Neuron (in vitro differentiated cells): ENCODE measurements around the gene GUCA1A.

ENCODE experiments used
- H2AFZ ChIP-seq: one replicate; pipeline ENCODE4 v1.6.1; 2013; ENCODE audit warnings: low read depth, mild to moderate bottlenecking, inconsistent platforms, low read length, moderate library complexity
- H3K27me3 ChIP-seq: one replicate; pipeline ENCODE4 v1.6.1; 2013; ENCODE audit warnings: low read length; ENCODE audit not compliant: insufficient read depth
- H3K36me3 ChIP-seq: one replicate; pipeline ENCODE4 v1.6.1; 2013; ENCODE audit warnings: low read length; ENCODE audit not compliant: insufficient read depth
- H3K4me1 ChIP-seq: one replicate; pipeline ENCODE4 v1.6.1; 2013; ENCODE audit warnings: low read length; ENCODE audit not compliant: insufficient read depth
- H3K4me3 ChIP-seq: 2 replicates; pipeline ENCODE4 v1.5.1; 2013; ENCODE audit warnings: mild to moderate bottlenecking, low read length, moderate library complexity
- H3K9me3 ChIP-seq: one replicate; pipeline ENCODE4 v1.6.1; 2013; ENCODE audit warnings: low read length

The GUCA1A gene

GRCh38 chr6:42173101-42173500 is at the start of gene GUCA1A:
GUCA1A (plus strand) TSS chr6:42173364; CDS start chr6:42173614, 250 bp downstream.
- Histone ChIP-seq H3K4me1 (no peaks in the 10 kb centered on the region), H3K27me3 (no peaks in the 10 kb centered on the region), H2AFZ (no peak within 1 kb of the TSS), H3K36me3 (no peaks in the 10 kb centered on the region), H3K4me3 (no peak within 1 kb of the TSS), H3K9me3 (no peaks in the 10 kb centered on the region)

- Histone ChIP-seq H3K4me3 (no peak overlapping the region), H3K9me3 (no peaks in the 10 kb centered on the region), H3K27me3 (peaks cover 4% of the 10 kb centered on the region), H3K36me3 (no peaks in the 10 kb centered on the region), H3K4me1 (no peaks in the 10 kb centered on the region), H2AFZ (no peak overlapping the region)
These were observed 49.6 kb upstream of the GUCA1A start for GRCh38 chr6:42123379-42124103.

- no peaks in the 10 kb centered on the region for H3K4me1 ChIP-seq
- H3K36me3 ChIP-seq: no peaks in the 10 kb centered on the region
- no peak overlapping the region for H3K4me3 ChIP-seq
- H3K9me3 ChIP-seq: no peaks in the 10 kb centered on the region
- no peak overlapping the region for H2AFZ ChIP-seq
- H3K27me3 ChIP-seq: peaks cover 4% of the 10 kb centered on the region
These were observed 48.8 kb upstream of the GUCA1A start for GRCh38 chr6:42124223-42124836.

- H3K4me3 ChIP-seq: no peak overlapping the region
- H3K9me3 ChIP-seq: no peaks in the 10 kb centered on the region
- peaks cover 4% of the 10 kb centered on the region for H3K27me3 ChIP-seq
- H3K36me3 ChIP-seq: no peaks in the 10 kb centered on the region
- H3K4me1 ChIP-seq: no peaks in the 10 kb centered on the region
- H2AFZ ChIP-seq: no peak overlapping the region
These were observed 47.9 kb upstream of the GUCA1A start for GRCh38 chr6:42125231-42125630.

DNA sequence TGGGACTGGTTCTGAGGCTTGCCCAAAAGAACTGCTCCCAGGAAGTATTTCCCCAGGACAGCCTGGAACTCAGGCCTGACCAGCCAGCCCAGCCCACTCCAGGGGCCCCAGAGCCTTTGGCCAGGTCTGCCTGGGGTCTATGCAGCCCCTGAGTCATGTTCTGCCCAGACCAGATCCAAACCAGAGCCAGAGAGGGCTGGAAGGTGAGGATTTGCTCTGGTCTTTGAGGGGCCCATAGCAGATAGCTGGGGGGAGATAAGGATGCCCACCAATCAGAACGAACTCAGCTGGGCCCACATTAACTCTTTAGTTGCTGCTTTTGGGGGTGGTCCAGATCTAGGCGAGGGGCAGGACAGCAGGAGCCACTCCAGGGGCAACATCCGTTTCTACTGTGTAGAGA is 47.5 kb upstream of the GUCA1A start:
- Histone ChIP-seq H3K9me3 (no peaks in the 10 kb centered on the region), H3K4me1 (no peaks in the 10 kb centered on the region), H2AFZ (no peak overlapping the region)

DNA sequence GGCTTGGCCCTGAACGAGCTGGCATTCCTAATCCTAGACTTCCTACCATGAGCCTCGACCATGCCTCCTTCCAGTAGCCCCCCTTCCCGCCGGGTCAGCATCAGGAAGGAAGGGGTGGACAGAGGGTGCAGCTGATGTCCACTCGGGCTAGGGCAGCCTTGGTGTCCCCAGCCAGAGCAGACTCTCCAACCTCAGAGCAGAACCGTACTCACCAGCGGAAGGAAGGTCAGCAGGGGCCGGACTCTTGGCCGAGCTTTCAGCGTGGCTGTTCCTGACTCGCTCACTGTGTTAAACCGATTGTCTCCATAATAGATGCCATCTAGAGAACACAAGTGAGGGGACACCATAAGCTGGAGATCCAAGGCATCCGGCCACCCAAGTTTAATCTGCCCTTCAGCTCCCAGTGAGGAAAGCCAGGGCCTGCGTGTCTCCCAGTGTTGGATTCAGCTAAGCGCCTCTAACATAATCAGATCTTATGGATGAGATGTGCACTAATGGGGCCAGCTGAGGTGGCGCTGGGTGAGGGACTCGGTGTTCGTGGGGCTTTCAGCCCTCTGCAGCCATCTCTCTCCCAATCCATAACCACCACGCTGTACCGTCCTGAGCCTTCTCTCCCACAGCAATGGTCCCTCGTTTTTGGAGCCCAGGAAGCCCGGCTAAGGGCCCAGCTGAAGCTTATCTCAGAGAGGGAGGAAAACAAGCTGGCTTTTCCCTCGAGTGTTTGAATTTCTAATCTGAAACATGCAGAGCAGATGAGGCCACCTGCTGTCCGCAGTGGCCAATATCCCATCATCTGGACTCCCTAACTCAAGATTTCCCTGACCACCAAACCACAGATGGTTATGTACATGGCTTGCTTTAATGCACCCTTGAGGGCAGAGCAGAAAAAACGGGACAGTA is 44.5 kb upstream of the GUCA1A start:
- H3K9me3 ChIP-seq: no peaks in the 10 kb centered on the region
- no peaks in the 10 kb centered on the region for H3K4me1 ChIP-seq
- peaks cover 4% of the 10 kb centered on the region for H3K27me3 ChIP-seq
- H2AFZ ChIP-seq: no peak overlapping the region
- H3K36me3 ChIP-seq: no peaks in the 10 kb centered on the region
- no peak overlapping the region for H3K4me3 ChIP-seq

More for the DNA sequence above, 47.5 kb upstream of the GUCA1A start:
- H3K4me3 ChIP-seq: no peak overlapping the region
- peaks cover 4% of the 10 kb centered on the region for H3K27me3 ChIP-seq
- H3K36me3 ChIP-seq: no peaks in the 10 kb centered on the region

- Histone ChIP-seq H3K4me1 (no peaks in the 10 kb centered on the region), H3K9me3 (no peaks in the 10 kb centered on the region), H3K27me3 (peaks cover under 1% of the 10 kb centered on the region), H2AFZ (no peak overlapping the region), H3K36me3 (no peaks in the 10 kb centered on the region), H3K4me3 (no peak overlapping the region)
These were observed 43.8 kb upstream of the GUCA1A start for GRCh38 chr6:42129360-42129676.

DNA sequence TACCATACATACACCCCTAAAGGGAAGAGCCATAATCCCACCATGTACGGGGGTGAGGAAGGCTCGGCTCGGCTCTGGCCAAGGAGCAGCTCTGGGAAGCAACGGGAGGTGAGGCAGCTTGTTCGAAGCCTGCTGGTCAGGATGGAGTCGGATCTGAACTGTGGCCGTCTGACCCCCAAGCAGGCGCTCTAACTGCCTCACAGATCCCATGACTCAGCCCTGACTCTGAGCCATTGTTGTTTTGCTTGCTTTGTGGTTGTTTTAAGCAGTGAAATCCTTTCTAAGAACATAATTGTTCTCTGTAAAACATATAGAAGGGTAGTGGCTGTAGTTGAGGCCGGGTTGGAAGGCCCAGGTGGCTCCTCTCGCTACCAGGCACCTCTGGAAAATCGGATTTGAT is 41.6 kb upstream of the GUCA1A start:
- Histone ChIP-seq H3K9me3 (no peaks in the 10 kb centered on the region), H3K4me3 (no peak overlapping the region), H3K27me3 (no peaks in the 10 kb centered on the region), H3K4me1 (peaks cover 3% of the 10 kb centered on the region), H2AFZ (no peak overlapping the region), H3K36me3 (no peaks in the 10 kb centered on the region)

DNA sequence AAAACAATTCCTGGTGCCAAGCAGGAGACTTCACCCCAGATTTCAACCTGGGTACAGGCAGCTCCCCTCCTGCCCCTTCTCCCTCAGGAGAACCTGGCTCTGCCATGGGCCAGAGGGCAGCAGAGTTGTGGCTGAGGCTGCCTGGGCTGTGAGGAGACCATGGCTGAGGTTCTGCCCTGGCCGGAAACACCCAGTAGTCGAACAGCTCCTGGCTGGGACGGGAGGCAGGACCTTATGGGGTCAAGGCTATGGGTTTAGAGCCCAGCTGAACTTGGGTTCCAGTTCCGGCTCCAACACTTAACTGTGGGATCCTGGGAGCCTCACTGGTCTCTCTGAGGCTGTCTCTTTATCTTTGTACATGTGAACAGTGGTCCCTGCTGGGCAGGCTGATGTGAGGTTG is 39.2 kb upstream of the GUCA1A start:
- H3K27me3 ChIP-seq: no peaks in the 10 kb centered on the region
- H3K4me1 ChIP-seq: peaks cover 17% of the 10 kb centered on the region
- no peaks in the 10 kb centered on the region for H3K9me3 ChIP-seq
- no peak overlapping the region for H2AFZ ChIP-seq
- no peak overlapping the region for H3K4me3 ChIP-seq
- no peaks in the 10 kb centered on the region for H3K36me3 ChIP-seq

- Histone ChIP-seq H3K4me1 (peaks cover 20% of the 10 kb centered on the region), H3K9me3 (no peaks in the 10 kb centered on the region), H2AFZ (no peak overlapping the region), H3K4me3 (no peak overlapping the region), H3K36me3 (no peaks in the 10 kb centered on the region), H3K27me3 (peaks cover 2% of the 10 kb centered on the region)
These were observed 38.0 kb upstream of the GUCA1A start for GRCh38 chr6:42135161-42135560.

- H3K27me3 ChIP-seq: peaks cover 6% of the 10 kb centered on the region
- H3K36me3 ChIP-seq: no peaks in the 10 kb centered on the region
- H2AFZ ChIP-seq: no peak overlapping the region
- H3K4me3 ChIP-seq: no peak overlapping the region
- H3K9me3 ChIP-seq: no peaks in the 10 kb centered on the region
- peaks cover 20% of the 10 kb centered on the region for H3K4me1 ChIP-seq
These were observed 37.4 kb upstream of the GUCA1A start for GRCh38 chr6:42135722-42136121.

GRCh38 chr6:42136508-42137193 is 36.5 kb upstream of the GUCA1A start:
- Histone ChIP-seq H3K27me3 (peaks cover 15% of the 10 kb centered on the region), H3K9me3 (no peaks in the 10 kb centered on the region), H2AFZ (peak overlapping the region; percentile 88), H3K36me3 (no peaks in the 10 kb centered on the region), H3K4me3 (peak overlapping the region; percentile 35), H3K4me1 (peaks cover 20% of the 10 kb centered on the region)
